ENCODE data around the gene GXYLT1. TPM values are rescaled to one million over a fixed set of nuclear protein-coding genes. Genes with fewer than 3 reads are reported as not detected.

Gene GXYLT1
- total and polyA plus RNA-seq, 9 of the 15 experiments (the other 6 are each of a cell fraction or from before 2014, with no cell fraction given) = 1.4 to 9.3 (median 5.5) TPM

GRCh38 chr12:42163913-42164312, 19.2 kb upstream of the GXYLT1 start:
- in situ Hi-C loops (cut with MboI) = no loop called here
- no peak for FAIRE-seq
- TF ChIP-seq RFX5 (IDR thresholded peaks at IDR 0.05; ENCODE audit: low read depth, low read length) = no peak
- TF ChIP-seq POLR3G (IDR thresholded peaks at IDR 0.05; ENCODE audit: extremely low read depth, insufficient read length, insufficient replicate concordance) = no peak
- TF ChIP-seq ZNF41 (CRISPR knock-in tag; conservative IDR thresholded peaks at IDR 0.05) = no peak
- no peak for TF ChIP-seq MLLT1 (IDR thresholded peaks at IDR 0.05)
- no peak for TF ChIP-seq RREB1 (CRISPR knock-in tag; IDR thresholded peaks at IDR 0.05)
- TF ChIP-seq FOXA3 (CRISPR knock-in tag; conservative IDR thresholded peaks at IDR 0.05 in 1 of 2, IDR thresholded peaks at IDR 0.05 in 1 of 2) = no peak
- TF ChIP-seq BRD4 (IDR thresholded peaks at IDR 0.05) = no peak
- TF ChIP-seq ZNF277 (CRISPR knock-in tag; IDR thresholded peaks at IDR 0.05; ENCODE audit: borderline replicate concordance) = no peak
- no peak for TF ChIP-seq ZNF395 (CRISPR knock-in tag; IDR thresholded peaks at IDR 0.05)
- no peak for TF ChIP-seq THAP7 (CRISPR knock-in tag; IDR thresholded peaks at IDR 0.05)
- TF ChIP-seq MCM7 (IDR thresholded peaks at IDR 0.05) = no peak
- no peak for TF ChIP-seq CCNT2 (IDR thresholded peaks at IDR 0.05; ENCODE audit: borderline replicate concordance, extremely low read depth, insufficient read length, low read depth, low read length)

More at GRCh38 chr12:42163913-42164312, 19.2 kb upstream of the GXYLT1 start:
- H3K27me3 ChIP-seq (ENCODE audit: control insufficient read depth in 2 of 2, insufficient read depth in 2 of 2, low read length in 2 of 2) = no peaks in the 10 kb centered on the region
- ATAC-seq (no peak), DNase-seq (ENCODE audit: extremely low read depth in 1 of 4, low spot score in 3 of 4) (no peak)
- POLR2A ChIA-PET = no interaction called here
- CTCF ChIA-PET (ENCODE audit: low intra/inter-chr PET ratio) = no interaction called here
- peaks cover 15% of the 10 kb centered on the region; the same call in 1 of the 3 replicates for H3K36me3 ChIP-seq (ENCODE audit: control insufficient read depth, insufficient read depth, low read length)
- H2AFZ ChIP-seq (ENCODE audit: low read depth, low read length) = no peak overlapping the region
- no peak overlapping the region for H3K4me3 ChIP-seq
- H3K9me1 ChIP-seq (ENCODE audit: control insufficient read depth, insufficient read depth, low read length) = no peaks in the 10 kb centered on the region
- no peak overlapping the region for H3K4me2 ChIP-seq (ENCODE audit: insufficient read depth, low read length)
- BruUV-seq (replicated peaks) = no TSS peak
- no peaks in the 10 kb centered on the region; the same call in 1 of the 2 replicates for H3K9me3 ChIP-seq (replicated peaks; ENCODE audit: control insufficient read depth, insufficient read depth, low read depth, low read length)
- H3K4me1 ChIP-seq (replicated peaks in 1 of 2; ENCODE audit: control insufficient read depth in 2 of 2, insufficient read depth in 2 of 2, low read length in 2 of 2) = no peaks in the 10 kb centered on the region
- H3K27ac ChIP-seq (ENCODE audit: extremely low read depth, low read depth, low read length) = no peak overlapping the region
- no peaks in the 10 kb centered on the region for H4K20me1 ChIP-seq (replicated peaks; ENCODE audit: control insufficient read depth, insufficient read depth, low read length)
- H3K9ac ChIP-seq (ENCODE audit: insufficient read depth in 1 of 2, low read depth in 2 of 2, low read length in 2 of 2) = no peak overlapping the region
- H3K79me2 ChIP-seq (ENCODE audit: control insufficient read depth, insufficient read depth, low read length) = no peaks in the 10 kb centered on the region
- intact Hi-C loops (cut with micrococcal nuclease) = no loop called here
